Heart left ventricle (tissue), 13 donors: Measurements from ENCODE around the gene TMEM82.

ENCODE experiments used
- CTCF ChIP-seq, 12 donors: fragments of 200-600 bp; sonication (generic) in 4 of 12; IDR thresholded peaks; one replicate each; pipeline versions ENCODE4 v1.5.0 to v1.8.0; 2018 to 2022; ENCODE audit warnings: antibody characterized with exemption in 12 of 12, mild to moderate bottlenecking in 5 of 12
- POLR2A ChIP-seq, 2 donors: fragments of 450-650 bp; IDR thresholded peaks; one replicate each; pipeline ENCODE4 v1.6.1; 2017; ENCODE audit warnings: antibody characterized with exemption in 2 of 2, mild to moderate bottlenecking in 2 of 2, moderate library complexity in 2 of 2
- donor health status: ischemic (EF 13 %, LVEDD 7.1; RV severe dilation, severe dysfunction).
- donor health status: DM: no; HTN: yes; CAD: no.
- donor health status: DM: no; HTN: no; CAD: no.
- donor health status: ischemic (EF 25% LVEDD 6.9; RV normal size, moderate dysfunction).
- donor health status: ischemic (EF 25% LVEDD 5.7; RV mildly dilated, moderate dysfunction).
- donor health status: ischemic (EF 35%, LVEDD 5.7; RV mildly dilated, moderate dysfunction).
- donor health status: nonischemic (EF 11% LVEDD 7.7; RV severe dilation, severe dysfunction).
- donor health status: DM: yes; HTN: yes; CAD: no.
- donor health status: PGD.
- donor health status: ischemic (EF 29% LVEDD 5.4; RV normal size, mild dysfunction).
- donor health status: nonischemic (EF 23%, LVEDD 6.1; RV moderate dilation, normal function).

- no peak for TF ChIP-seq CTCF (IDR thresholded peaks at IDR 0.05)
- TF ChIP-seq POLR2A (IDR thresholded peaks at IDR 0.05) = no peak
Observed at GRCh38 chr1:15767941-15768340, 25.6 kb downstream of the TMEM82 start.
